Left hindlimb (tissue), 1 donor: ENCODE results near the gene EXOC4.
A peak's percentile ranks its signal among the peaks of the same experiment; 100 is the strongest.

ENCODE experiments used
- DNase-seq: peaks from one replicate; pipeline ENCODE4 v3.0.0-alpha.2; 2018

EXOC4 gene

GRCh38 chr7:134016223-134016941 lies 763.5 kb downstream of the EXOC4 start:
- peak; percentile 29 for DNase-seq

- DNase-seq: no peak
Observed at GRCh38 chr7:134016942-134017303, 764.0 kb downstream of the EXOC4 start.

DNA sequence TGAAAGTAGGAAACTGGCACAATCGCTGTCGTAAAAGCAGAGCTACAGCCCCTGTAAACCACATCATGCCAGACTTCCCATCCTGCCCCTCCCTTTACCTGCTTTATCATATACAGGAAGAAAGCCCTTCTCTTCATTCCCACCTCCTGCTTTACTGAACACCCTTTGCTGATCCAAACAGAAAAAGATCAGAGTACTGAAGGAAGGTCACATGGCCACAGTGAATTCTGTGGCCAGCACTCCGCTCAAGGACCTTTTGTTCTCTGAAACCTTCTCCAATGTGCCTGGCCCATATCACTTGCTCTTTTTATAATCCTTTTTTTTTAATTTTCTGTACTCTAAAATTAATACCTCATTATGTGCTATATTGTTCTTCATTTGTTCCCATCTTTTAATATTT lies 765.4 kb downstream of the EXOC4 start:
- DNase-seq: no peak

GRCh38 chr7:134019251-134019650 lies 766.4 kb downstream of the EXOC4 start:
- DNase-seq: no peak

DNA sequence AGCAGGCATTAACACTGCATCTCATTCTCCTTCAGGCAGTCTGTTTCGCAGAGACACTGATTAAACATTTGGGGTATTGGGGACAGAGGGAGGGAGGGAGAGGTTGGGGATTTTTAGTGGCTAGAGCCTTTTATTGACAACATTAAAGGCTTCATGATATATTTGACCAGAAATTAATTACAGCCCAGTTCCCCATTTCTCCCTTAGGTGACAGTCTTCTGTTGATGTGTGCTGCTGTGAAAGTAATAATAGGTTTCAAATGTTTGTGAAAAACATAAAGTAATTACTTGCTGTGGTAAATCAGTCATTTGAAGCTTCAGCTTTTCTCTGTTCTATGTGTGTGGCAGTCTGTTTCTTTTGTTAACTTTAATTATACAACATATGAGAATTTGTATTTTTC lies 769.0 kb downstream of the EXOC4 start:
- no peak for DNase-seq

- no peak for DNase-seq
Observed at GRCh38 chr7:134022286-134022911, 769.5 kb downstream of the EXOC4 start.

- no peak for DNase-seq
Observed at GRCh38 chr7:134024739-134025138, 771.9 kb downstream of the EXOC4 start.

DNA sequence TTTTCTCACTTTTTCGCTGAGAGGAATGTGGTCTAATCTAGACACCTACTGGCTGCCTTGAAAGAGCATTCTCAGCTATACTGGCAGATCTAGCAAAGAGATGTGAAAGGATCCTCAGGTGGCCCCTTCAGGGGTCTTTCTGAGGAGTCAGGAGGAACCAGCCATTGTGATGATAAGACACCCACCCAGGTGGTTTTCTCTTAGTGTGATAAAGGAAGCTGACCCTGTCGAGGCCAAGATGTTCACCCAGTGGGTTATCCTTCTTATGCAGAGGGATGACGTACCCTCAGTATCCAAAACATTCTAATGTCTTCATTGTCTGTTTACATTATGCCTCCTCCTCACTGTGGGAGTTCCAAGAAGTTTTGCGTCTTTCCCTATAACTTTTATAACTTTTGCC lies 776.0 kb downstream of the EXOC4 start:
- DNase-seq: no peak

GRCh38 chr7:134029743-134030142 lies 776.9 kb downstream of the EXOC4 start:
- no peak for DNase-seq

GRCh38 chr7:134030460-134030865 lies 777.6 kb downstream of the EXOC4 start:
- no peak for DNase-seq

GRCh38 chr7:134031835-134032617 lies 779.1 kb downstream of the EXOC4 start:
- DNase-seq: peak; percentile 53

DNA sequence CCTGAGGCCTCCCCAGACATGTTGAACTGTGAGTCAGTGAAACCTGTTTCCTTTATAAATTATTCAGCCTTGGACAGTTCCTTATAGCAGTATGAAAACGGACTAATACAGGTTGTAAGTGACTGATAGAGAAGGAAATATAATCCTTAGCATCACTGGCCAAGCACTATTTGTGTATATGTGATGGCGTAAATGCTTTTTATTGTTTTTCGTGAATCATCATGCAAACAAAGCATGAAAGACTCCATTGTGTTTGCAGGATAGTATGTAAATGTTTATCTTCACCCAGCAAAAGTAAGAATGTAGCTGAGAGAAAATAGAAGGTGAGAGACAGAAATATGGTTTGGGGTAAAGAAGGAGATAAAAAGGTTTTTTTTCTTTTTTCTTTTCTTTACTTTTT lies 781.8 kb downstream of the EXOC4 start:
- DNase-seq: no peak

- DNase-seq: no peak
Observed at GRCh38 chr7:134037991-134038390, 785.1 kb downstream of the EXOC4 start.

GRCh38 chr7:134040988-134041387 lies 788.1 kb downstream of the EXOC4 start:
- no peak for DNase-seq

GRCh38 chr7:134041477-134041876 lies 788.6 kb downstream of the EXOC4 start:
- no peak for DNase-seq

- DNase-seq: no peak
Observed at GRCh38 chr7:134042307-134042706, 789.4 kb downstream of the EXOC4 start.

- no peak for DNase-seq
Observed at GRCh38 chr7:134044682-134045081, 791.8 kb downstream of the EXOC4 start.

- no peak for DNase-seq
Observed at GRCh38 chr7:134045716-134046115, 792.8 kb downstream of the EXOC4 start.

DNA sequence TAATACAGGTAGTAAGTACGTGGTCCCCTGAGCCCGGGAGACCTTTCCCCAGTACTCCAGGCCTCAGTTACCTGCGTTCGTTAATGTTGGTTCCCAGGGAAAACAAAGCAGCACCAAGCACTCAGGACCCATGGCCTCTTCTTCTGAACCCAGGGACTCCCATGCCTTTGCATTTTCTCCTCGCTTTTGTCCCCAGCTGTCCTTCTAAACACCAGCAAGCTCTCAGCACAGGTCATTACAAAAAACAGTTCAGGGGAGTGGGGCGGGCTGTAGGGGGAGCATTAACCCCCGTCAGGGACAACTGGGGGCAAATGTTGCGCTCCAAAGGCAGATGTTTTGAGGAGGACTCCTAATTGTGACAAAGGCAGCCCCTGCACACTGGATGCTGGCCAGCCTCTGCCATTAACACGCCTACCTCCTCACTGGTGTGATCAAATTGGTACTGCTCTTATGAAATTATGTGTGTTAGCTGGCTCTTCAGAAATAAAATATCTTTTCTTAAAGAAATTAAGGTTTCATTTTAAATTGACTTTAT lies 793.8 kb downstream of the EXOC4 start:
- no peak for DNase-seq

DNA sequence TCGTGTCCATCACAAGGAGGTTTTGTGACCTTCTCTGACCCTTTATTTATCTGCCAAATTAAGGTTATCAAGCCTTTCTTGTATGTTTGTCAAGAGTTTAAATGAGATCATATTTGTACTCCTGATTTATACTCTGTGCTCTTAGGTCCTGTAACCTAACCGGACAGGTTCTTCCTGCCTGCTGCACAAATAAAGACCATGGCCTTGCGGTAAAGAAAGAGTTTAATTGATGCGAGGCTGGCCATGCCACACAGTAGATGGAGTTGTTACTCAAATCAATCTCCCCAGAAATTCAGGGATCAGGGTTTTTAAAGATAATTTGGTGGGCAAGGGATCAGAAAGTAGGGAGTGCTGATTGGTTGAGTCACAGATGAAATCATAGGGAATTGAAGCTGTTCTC lies 794.8 kb downstream of the EXOC4 start:
- DNase-seq: no peak

DNA sequence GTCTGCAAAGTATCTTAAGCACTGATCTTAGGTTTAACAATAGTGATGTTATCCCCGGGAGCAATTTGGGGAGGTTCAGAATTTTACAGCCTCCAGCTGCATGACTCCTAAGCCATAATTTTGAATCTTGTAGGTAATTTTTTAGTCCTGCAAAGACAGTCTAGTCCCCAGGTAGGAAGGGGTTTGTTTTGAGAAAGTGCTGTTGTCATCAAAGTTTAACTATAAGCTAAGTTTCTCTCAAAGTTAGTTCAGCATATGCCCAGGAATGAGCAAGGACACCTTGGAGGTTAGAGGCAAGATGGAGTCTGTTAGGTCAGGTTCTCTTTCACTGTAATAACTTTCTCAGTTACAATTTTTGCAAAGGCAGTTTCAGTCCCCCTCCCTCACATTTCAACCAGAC lies 795.3 kb downstream of the EXOC4 start:
- DNase-seq: no peak

DNA sequence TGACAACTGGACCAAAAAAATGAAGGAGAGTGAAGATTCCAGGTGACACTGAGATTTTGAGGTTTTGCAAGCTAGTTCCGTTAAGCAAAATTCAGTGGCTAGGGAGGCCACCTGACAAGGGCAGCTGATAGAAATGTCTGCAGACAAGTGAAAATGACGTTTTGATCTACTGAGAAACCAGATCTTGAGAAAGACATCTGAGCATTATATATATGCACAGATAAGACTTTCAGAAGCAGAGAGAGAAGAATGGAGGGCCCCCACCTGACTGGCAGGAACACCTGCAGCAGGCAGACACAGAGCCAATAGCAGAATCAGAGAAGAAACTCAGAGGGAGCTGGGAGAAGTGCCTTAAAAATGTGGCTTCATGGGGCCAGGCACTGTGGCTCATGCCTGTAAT lies 798.1 kb downstream of the EXOC4 start:
- DNase-seq: no peak

DNA sequence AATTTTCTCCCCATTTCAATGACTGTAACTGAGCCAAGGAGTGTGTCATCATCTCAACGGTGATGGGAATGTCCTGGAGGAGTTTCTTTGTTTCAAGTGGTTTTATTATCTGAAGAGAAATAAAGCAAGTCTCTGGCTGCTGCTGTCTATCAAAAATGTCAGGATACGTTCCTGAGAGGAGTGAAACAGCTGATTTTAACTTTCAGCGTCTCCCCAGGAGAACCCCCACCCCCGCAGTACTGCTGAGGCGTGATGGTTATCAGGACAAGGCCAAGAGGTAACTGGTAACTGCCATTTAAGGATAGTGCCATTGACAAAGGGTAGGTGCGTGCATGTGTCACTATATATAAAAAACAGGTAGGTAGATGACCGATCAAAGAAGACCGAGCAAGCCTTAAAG lies 803.9 kb downstream of the EXOC4 start:
- no peak for DNase-seq

DNA sequence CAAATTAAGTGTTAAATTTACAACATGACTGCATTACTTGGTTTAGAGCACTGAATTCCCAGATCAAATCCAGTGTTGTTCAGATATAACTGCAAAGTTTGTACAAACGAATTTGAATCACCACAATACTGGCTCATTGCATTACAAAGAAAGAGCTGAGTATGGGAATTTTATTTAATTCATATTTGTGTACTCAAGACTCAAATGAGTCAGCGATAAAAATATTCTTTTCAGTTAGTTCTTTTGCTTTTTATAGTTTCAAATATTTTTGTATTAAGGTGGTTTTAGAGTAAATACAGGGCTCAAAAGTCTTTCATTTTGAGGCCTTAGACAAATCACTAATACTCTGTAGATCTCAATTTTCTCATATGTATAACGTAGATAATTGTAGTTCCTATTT lies 805.6 kb downstream of the EXOC4 start:
- no peak for DNase-seq
